SK-N-SH (cell line): ENCODE data around the gene ACBD6.

Experiments
- CTCF ChIP-seq: fragments of 200-600 bp; sonication (generic); IDR thresholded peaks from 2 replicates; pipeline ENCODE4 v1.6.1; 2017; ENCODE audit warnings: antibody characterized with exemption, mild to moderate bottlenecking, moderate library complexity
- EP300 ChIP-seq, 2 experiments: IDR thresholded peaks; 2 replicates each; pipeline versions ENCODE4 v1.4.0 to v1.6.1; 2012; ENCODE audit warnings: borderline replicate concordance in 1 of 2, low read depth in 1 of 2, low read length in 1 of 2
- GABPA ChIP-seq: IDR thresholded peaks from 2 replicates; pipeline ENCODE4 v1.4.0; 2012; ENCODE audit warnings: low read depth, mild to moderate bottlenecking
- GATA2 ChIP-seq: sonication (generic); formaldehyde crosslinking; IDR thresholded peaks from 2 replicates; pipeline ENCODE4 v1.5.0; 2020; ENCODE audit warnings: mild to moderate bottlenecking, missing genetic modification reagents
- JUND ChIP-seq: IDR thresholded peaks from 2 replicates; pipeline ENCODE4 v1.4.0; 2012
- NRF1 ChIP-seq: IDR thresholded peaks from 2 replicates; pipeline ENCODE4 v1.6.1; 2012; ENCODE audit warnings: low read depth, mild to moderate bottlenecking, low read length
- RCOR1 ChIP-seq: fragments of 150-350 bp; IDR thresholded peaks from 2 replicates; pipeline ENCODE4 v1.6.1; 2017; ENCODE audit warnings: antibody characterized with exemption, low read length
- SIN3A ChIP-seq: IDR thresholded peaks from 2 replicates; pipeline ENCODE4 v1.6.1; 2012; ENCODE audit warnings: low read depth, mild to moderate bottlenecking, low read length, moderate library complexity, borderline replicate concordance
- SMC3 ChIP-seq: IDR thresholded peaks from 2 replicates; pipeline ENCODE4 v1.6.1; 2012; ENCODE audit warnings: low read depth, low read length, improper control_type of control experiment
- TAF1 ChIP-seq: IDR thresholded peaks from 2 replicates; pipeline ENCODE4 v1.6.1; 2012; ENCODE audit warnings: low read depth, mild to moderate bottlenecking, low read length, moderate library complexity, borderline replicate concordance

DNA sequence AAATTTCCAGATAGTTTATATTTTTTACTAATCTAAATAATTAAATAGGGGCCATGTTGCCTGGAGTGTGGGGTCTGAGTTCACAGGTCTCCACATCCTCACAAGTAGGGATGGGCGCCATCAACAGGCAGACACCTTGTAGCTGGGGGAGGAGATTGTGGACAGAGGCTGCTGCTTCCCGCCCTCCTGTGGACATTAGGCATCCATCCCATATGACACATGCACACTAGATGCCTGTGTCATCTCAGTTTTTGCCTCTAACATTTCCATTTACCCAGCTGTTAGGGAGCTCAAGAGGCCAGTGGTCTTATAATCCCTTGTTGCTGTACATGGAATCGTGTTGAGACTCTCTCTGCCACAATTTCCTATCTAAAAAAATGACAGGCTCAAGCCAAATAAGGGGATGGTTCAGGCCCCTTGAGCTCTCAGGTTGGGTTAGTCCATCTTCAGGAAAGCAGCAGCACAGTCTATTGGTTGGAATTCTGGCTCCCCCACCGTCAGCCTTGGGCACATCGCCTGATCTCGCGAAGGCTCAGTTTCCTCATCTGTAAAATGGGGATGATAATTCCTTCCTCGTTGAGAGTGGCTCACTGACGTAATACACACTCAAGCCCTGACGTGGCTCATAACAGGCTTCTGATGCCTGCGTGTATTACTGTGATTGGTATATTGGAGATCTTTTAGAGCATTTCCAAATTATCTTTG is 258.7 kb downstream of the ACBD6 start:
- TF ChIP-seq CTCF (no peak), RCOR1 (no peak), SIN3A (no peak), EP300 (IDR thresholded peaks at IDR 0.05; ENCODE audit: borderline replicate concordance in 1 of 2, low read depth in 1 of 2, low read length in 1 of 2) (no peak), JUND (no peak), GATA2 (CRISPR knock-in tag) (no peak), GABPA (no peak), SMC3 (no peak), TAF1 (no peak), NRF1 (no peak)
